OCI-LY3 (cell line): ENCODE measurements around the gene IPO11.
"Not testable (repeated sequence)": the region's sequence is repeated elsewhere in the genome, so short reads cannot be mapped to it uniquely, and the experiment has no call there.

Experiments
- H2AFZ ChIP-seq: fragments of 200-600, 300-600 bp; shearing (Covaris generic); 2 replicates; pipeline ENCODE4 v1.6.0; 2014; ENCODE audit warnings: antibody characterized with exemption, low read depth, low read length
- H3K27ac ChIP-seq: fragments of 200-600, 300-600 bp; sonication (generic); 2 replicates; pipeline ENCODE4 v1.5.1; 2014; ENCODE audit warnings: mild to moderate bottlenecking, low read length, moderate library complexity, mixed read lengths
- H3K27me3 ChIP-seq: fragments of 200-600, 300-600 bp; sonication (generic); 2 replicates; pipeline ENCODE4 v1.6.1; 2014; ENCODE audit warnings: low read depth, low read length, mixed read lengths
- H3K36me3 ChIP-seq: fragments of 200-600, 300-600 bp; sonication (generic); replicated peaks from 2 replicates; pipeline ENCODE3; 2014; ENCODE audit warnings: low read depth, low read length, mixed read lengths
- H3K4me1 ChIP-seq: fragments of 300-600, 200-600 bp; sonication (generic); 2 replicates; pipeline ENCODE4 v1.6.1; 2014; ENCODE audit warnings: low read length, mixed read lengths
- H3K4me2 ChIP-seq: fragments of 200-600, 300-600 bp; sonication (generic); 2 replicates; pipeline ENCODE4 v1.6.1; 2014; ENCODE audit warnings: low read length, mixed read lengths
- H3K4me3 ChIP-seq: fragments of 300-600, 200-600 bp; sonication (generic); 2 replicates; pipeline ENCODE4 v1.5.1; 2014; ENCODE audit warnings: antibody characterized with exemption, mild to moderate bottlenecking, low read length, moderate library complexity
- H3K79me2 ChIP-seq: fragments of 300-600, 200-600 bp; shearing (Covaris generic); 2 replicates; pipeline ENCODE4 v1.6.1; 2014; ENCODE audit warnings: mild to moderate bottlenecking, low read length, mixed read lengths
- H3K9ac ChIP-seq: fragments of 300-600, 200-600 bp; shearing (Covaris generic); 2 replicates; pipeline ENCODE4 v1.6.0; 2014; ENCODE audit warnings: mild to moderate bottlenecking, low read length, moderate library complexity
- H3K9me3 ChIP-seq: fragments of 200-600, 300-600 bp; shearing (Covaris generic); 2 replicates; pipeline ENCODE4 v1.6.1; 2014; ENCODE audit warnings: low read length, mixed read lengths; ENCODE audit not compliant: insufficient read depth
- H4K20me1 ChIP-seq: fragments of 200-600, 300-600 bp; sonication (generic); 2 replicates; pipeline ENCODE4 v1.6.1; 2016; ENCODE audit warnings: low read length, mixed read lengths; ENCODE audit not compliant: insufficient read depth
- CTCF ChIP-seq: fragments of 200-600, 300-600 bp; sonication (generic); IDR thresholded peaks from 2 replicates; pipeline ENCODE4 v1.5.1; 2014; ENCODE audit warnings: antibody characterized with exemption, low read length, low read depth
- EZH2phosphoT487 ChIP-seq: fragments of 200-600 bp; shearing (Covaris generic); IDR thresholded peaks from 2 replicates; pipeline ENCODE4 v1.6.1; 2018; ENCODE audit warnings: antibody characterized with exemption, mixed run types, low read depth

The IPO11 gene

GRCh38 chr5:62617943-62618342 is 205.4 kb downstream of the IPO11 start:
- TF ChIP-seq EZH2phosphoT487: no peak
- TF ChIP-seq CTCF: no peak

GRCh38 chr5:62620761-62621160 is 208.2 kb downstream of the IPO11 start:
- TF ChIP-seq EZH2phosphoT487 (no peak), CTCF (no peak)
- H3K4me2 ChIP-seq: no peak overlapping the region
- H3K9ac ChIP-seq: no peak overlapping the region
- H2AFZ ChIP-seq: no peak overlapping the region
- no peaks in the 10 kb centered on the region for H3K36me3 ChIP-seq
- H4K20me1 ChIP-seq: no peaks in the 10 kb centered on the region
- H3K79me2 ChIP-seq: no peaks in the 10 kb centered on the region
- H3K9me3 ChIP-seq: no peaks in the 10 kb centered on the region
- no peaks in the 10 kb centered on the region for H3K27me3 ChIP-seq
- H3K4me3 ChIP-seq: no peak overlapping the region
- no peak overlapping the region for H3K27ac ChIP-seq
- H3K4me1 ChIP-seq: no peaks in the 10 kb centered on the region

More at GRCh38 chr5:62617943-62618342, 205.4 kb downstream of the IPO11 start:
- Histone ChIP-seq H3K4me1 (no peaks in the 10 kb centered on the region), H3K27ac (no peak overlapping the region), H3K9ac (no peak overlapping the region), H2AFZ (no peak overlapping the region), H3K27me3 (no peaks in the 10 kb centered on the region), H3K79me2 (no peaks in the 10 kb centered on the region), H4K20me1 (no peaks in the 10 kb centered on the region), H3K4me3 (no peak overlapping the region), H3K4me2 (no peak overlapping the region), H3K36me3 (no peaks in the 10 kb centered on the region), H3K9me3 (no peaks in the 10 kb centered on the region)

- H3K9ac ChIP-seq: no peak overlapping the region
- H3K4me2 ChIP-seq: no peak overlapping the region
- no peak for TF ChIP-seq CTCF
- TF ChIP-seq EZH2phosphoT487: no peak
- no peaks in the 10 kb centered on the region for H3K36me3 ChIP-seq
- no peaks in the 10 kb centered on the region for H3K27me3 ChIP-seq
- H4K20me1 ChIP-seq: no peaks in the 10 kb centered on the region
- H3K4me1 ChIP-seq: no peaks in the 10 kb centered on the region
- H3K9me3 ChIP-seq: no peaks in the 10 kb centered on the region
- H3K4me3 ChIP-seq: no peak overlapping the region
- no peak overlapping the region for H3K27ac ChIP-seq
- H3K79me2 ChIP-seq: no peaks in the 10 kb centered on the region
- no peak overlapping the region for H2AFZ ChIP-seq
Observed at GRCh38 chr5:62621280-62621679, 208.7 kb downstream of the IPO11 start.

GRCh38 chr5:62623271-62623670 is 210.7 kb downstream of the IPO11 start:
- Histone ChIP-seq H3K79me2 (no peaks in the 10 kb centered on the region), H3K9ac (no peak overlapping the region), H3K4me1 (no peaks in the 10 kb centered on the region), H2AFZ (no peak overlapping the region), H3K4me2 (no peak overlapping the region), H3K9me3 (no peaks in the 10 kb centered on the region), H4K20me1 (no peaks in the 10 kb centered on the region), H3K27ac (no peak overlapping the region), H3K36me3 (no peaks in the 10 kb centered on the region), H3K27me3 (no peaks in the 10 kb centered on the region), H3K4me3 (no peak overlapping the region)
- TF ChIP-seq CTCF (no peak), EZH2phosphoT487 (no peak)

GRCh38 chr5:62624436-62624835 is 211.9 kb downstream of the IPO11 start:
- not testable (repeated sequence) for H3K79me2 ChIP-seq, H3K27ac ChIP-seq, H4K20me1 ChIP-seq, H3K36me3 ChIP-seq, H3K9me3 ChIP-seq, H3K4me1 ChIP-seq, H3K9ac ChIP-seq, H3K4me3 ChIP-seq, H3K4me2 ChIP-seq, H3K27me3 ChIP-seq, H2AFZ ChIP-seq
